ENCODE measurements around the gene SENP3. TPM values are rescaled to one million over a fixed set of nuclear protein-coding genes. Genes with fewer than 3 reads are reported as not detected.

SENP3 gene
- total and polyA plus RNA-seq, 2 of the 13 experiments (the other 11 are each of a cell fraction or from before 2014, with no cell fraction given) = 55.8 to 75.4 TPM

GRCh38 chr17:7572588-7573323 is 11.0 kb downstream of the SENP3 start (continued):
- no peak for TF ChIP-seq MLXIP (CRISPR knock-in tag; IDR thresholded peaks at IDR 0.05; ENCODE audit: borderline replicate concordance)
- no peak for TF ChIP-seq ZNF18 (CRISPR knock-in tag; IDR thresholded peaks at IDR 0.05; ENCODE audit: insufficient replicate concordance)
- TF ChIP-seq POGZ (CRISPR knock-in tag; IDR thresholded peaks at IDR 0.05) = peak; percentile 69; the same call in 1 of the 2 replicates
- no peak for TF ChIP-seq ZNF326 (CRISPR knock-in tag; IDR thresholded peaks at IDR 0.05; ENCODE audit: borderline replicate concordance)
- TF ChIP-seq SAP130 (CRISPR knock-in tag; IDR thresholded peaks at IDR 0.05; ENCODE audit: low read depth) = peak; percentile 48
- no peak for TF ChIP-seq ZNF10 (CRISPR knock-in tag; IDR thresholded peaks at IDR 0.05; ENCODE audit: borderline replicate concordance, low read depth)
- TF ChIP-seq ZNF296 (CRISPR knock-in tag; conservative IDR thresholded peaks at IDR 0.05) = no peak
- TF ChIP-seq HMG20B (CRISPR knock-in tag; conservative IDR thresholded peaks at IDR 0.05) = no peak
- TF ChIP-seq ZBTB26 (CRISPR knock-in tag; IDR thresholded peaks at IDR 0.05; ENCODE audit: borderline replicate concordance) = no peak
- TF ChIP-seq BHLHE40 (IDR thresholded peaks at IDR 0.05; ENCODE audit: low read length) = no peak
- TF ChIP-seq PRDM10 (CRISPR knock-in tag; IDR thresholded peaks at IDR 0.05; ENCODE audit: low read depth) = no peak; the same call in 1 of the 2 replicates
- TF ChIP-seq FOXK2 (IDR thresholded peaks at IDR 0.05) = no peak
